K562 (cell line): ENCODE results near the gene NRXN2. TPM values are rescaled to one million over a fixed set of nuclear protein-coding genes. Genes with fewer than 3 reads are reported as not detected.
A peak's percentile ranks its signal among the peaks of the same experiment; 100 is the strongest.

Experiments
- ATAC-seq: fragments of 200-7000 bp; cut with Tn5 transposase; 3 replicates; pipeline ENCODE4 v1.9.1; 2020; ENCODE audit warnings: moderate library complexity
- BruUV-seq: library from RNA; stranded (reverse); fragments of 400-500 nt; replicated peaks from 2 replicates; lab custom pipeline; 2021; lab: Mats Ljungman, UMichigan
- CTCF ChIA-PET: fragments of 300-600 bp; formaldehyde crosslinking; extraction: SDS; loops from one replicate; lab custom pipeline; 2021; ENCODE audit warnings: low intra/inter-chr PET ratio; lab: Yijun Ruan, JAX
- POLR2A ChIA-PET: fragments of 300-600, 350-650 bp; sonication (Branson Sonifier 250); formaldehyde crosslinking; extraction: SDS; loops from one replicate; lab custom pipeline; 2021; ENCODE audit warnings: antibody characterized with exemption, inconsistent platforms; lab: Yijun Ruan, JAX
- DNase-seq, 4 experiments: peaks; one replicate each; pipeline versions ENCODE4 v3.0.0 to v3.0.0-alpha.2; 2011 to 2018; ENCODE audit warnings: low spot score in 3 of 4, mixed read lengths in 3 of 4; ENCODE audit errors: extremely low read depth in 1 of 4
- FAIRE-seq: peaks from 2 replicates; lab custom pipeline; 2011; peaks lifted over from hg19 to GRCh38; lab: Jason Lieb, UNC
- H2AFZ ChIP-seq: 2 replicates; pipeline ENCODE4 v1.6.0; 2011; ENCODE audit warnings: low read depth, low read length, control low read depth, inconsistent platforms
- H3K27ac ChIP-seq: fragments of 200-600 bp; 3 replicates; pipeline ENCODE4 v1.8.0; 2011; ENCODE audit warnings: low read depth, mild to moderate bottlenecking, control low read depth, inconsistent platforms, low read length, moderate library complexity, mixed read lengths; ENCODE audit errors: extremely low read depth
- H3K27me3 ChIP-seq, 2 experiments: fragments of 300-600 bp in 1 of 2; 2 replicates in 1 of 2; 3 replicates in 1 of 2; pipeline versions ENCODE4 v1.6.0 to v1.8.0; 2011; ENCODE audit warnings: inconsistent platforms in 2 of 2, low read length in 2 of 2, mild to moderate bottlenecking in 1 of 2, mixed read lengths in 1 of 2, moderate library complexity in 1 of 2; ENCODE audit not compliant: control insufficient read depth in 2 of 2, insufficient read depth in 2 of 2
- H3K36me3 ChIP-seq: fragments of 300-600 bp; 3 replicates; pipeline ENCODE4 v1.8.0; 2011; ENCODE audit warnings: mild to moderate bottlenecking, low read length, inconsistent platforms; ENCODE audit not compliant: control insufficient read depth, insufficient read depth
- H3K4me1 ChIP-seq, 2 experiments: fragments of 200-600 bp in 1 of 2; replicated peaks in 1 of 2; 2 replicates in 1 of 2; 3 replicates in 1 of 2; pipeline versions ENCODE4 v1.5.1 to v1.8.0; 2011; ENCODE audit warnings: inconsistent platforms in 2 of 2, low read length in 2 of 2, mild to moderate bottlenecking in 1 of 2, mixed read lengths in 1 of 2, moderate library complexity in 1 of 2; ENCODE audit not compliant: control insufficient read depth in 2 of 2, insufficient read depth in 2 of 2
- H3K4me2 ChIP-seq: 2 replicates; pipeline ENCODE4 v1.6.1; 2011; ENCODE audit warnings: low read length, control low read depth, inconsistent platforms, mixed read lengths; ENCODE audit not compliant: insufficient read depth
- H3K4me3 ChIP-seq: fragments of 200-600 bp; sonication (generic), shearing (Covaris generic); 2 replicates; pipeline ENCODE4 v1.5.1; 2016; ENCODE audit warnings: control low read depth, inconsistent platforms
- H3K79me2 ChIP-seq: fragments of 200-600 bp; 3 replicates; pipeline ENCODE4 v1.8.0; 2011; ENCODE audit warnings: low read length, inconsistent platforms; ENCODE audit not compliant: control insufficient read depth, insufficient read depth
- H3K9ac ChIP-seq, 2 experiments: 2 replicates each; pipeline versions ENCODE4 v1.6.0 to v1.6.1; 2011; ENCODE audit warnings: low read depth in 2 of 2, low read length in 2 of 2, control low read depth in 1 of 2, inconsistent platforms in 1 of 2, mild to moderate bottlenecking in 1 of 2, mixed read lengths in 1 of 2; ENCODE audit not compliant: insufficient read depth in 1 of 2
- H3K9me1 ChIP-seq: one replicate; pipeline ENCODE4 v1.6.0; 2011; ENCODE audit warnings: inconsistent platforms, mild to moderate bottlenecking, low read length, moderate library complexity; ENCODE audit not compliant: control insufficient read depth, insufficient read depth
- H3K9me3 ChIP-seq: replicated peaks from 2 replicates; pipeline ENCODE4 v1.5.1; 2011; ENCODE audit warnings: low read depth, low read length, inconsistent platforms; ENCODE audit not compliant: control insufficient read depth, insufficient read depth
- H4K20me1 ChIP-seq: replicated peaks from 2 replicates; pipeline ENCODE4 v1.6.1; 2011; ENCODE audit warnings: low read length, inconsistent platforms, mixed read lengths; ENCODE audit not compliant: control insufficient read depth, insufficient read depth
- SPI1 ChIP-seq: IDR thresholded peaks from 2 replicates; pipeline ENCODE4 v1.6.1; 2011; ENCODE audit warnings: low read depth, low read length, control low read depth, borderline replicate concordance
- TEAD1 ChIP-seq, 2 experiments: fragments of 450-650 bp in 1 of 2; sonication (generic) in 1 of 2; formaldehyde crosslinking; IDR thresholded peaks; 2 replicates each; pipeline versions ENCODE4 v1.4.0 to v1.8.0; 2020 to 2022; ENCODE audit warnings: mild to moderate bottlenecking in 2 of 2, missing genetic modification reagents in 1 of 2
- WGBS: fragments of 100-300 bp; shearing (Covaris generic); methylation state at CpG from one replicate; pipeline ENCODE4 v1.1.6; 2016; ENCODE audit warnings: low coverage, mixed read lengths; ENCODE audit not compliant: insufficient coverage; ENCODE audit errors: missing lambda C conversion rate; 5-methylcytosine and 5-hydroxymethylcytosine counted together
- in situ Hi-C: fragments of 300-500 bp; cut with MboI; formaldehyde crosslinking; loops from 4 replicates; pipeline ENCODE4 v1.15.0; 2018; ENCODE audit warnings: inconsistent platforms, mixed read lengths
- intact Hi-C: fragments of 100-400 bp; cut with micrococcal nuclease; formaldehyde crosslinking; loops from 2 replicates; pipeline ENCODE4 v1.14.2; 2022
- polyA plus RNA-seq, 8 experiments: library from polyadenylated mRNA; depleted of rRNA in 4 of 8; stranded (reverse) in 5 of 8; unstranded in 3 of 8; fragments of >200 nt; fragmentation: Nextera tagmentation in 2 of 8; fragmentation: Illumina TruSeq in 1 of 8; extraction: Ambion mirVana in 2 of 8; extraction: Trizol in 1 of 8; gene quantifications; 2 replicates each; pipeline versions ENCODE4 v1.2.1 to v1.2.3, GENCODE V29; 2011 to 2014; ENCODE audit warnings: inconsistent platforms in 1 of 8, missing spikeins in 1 of 8
- total RNA-seq, 7 experiments: library from RNA; depleted of rRNA in 6 of 7; stranded (reverse); fragments of >200 nt in 6 of 7; fragmentation: Illumina TruSeq in 2 of 7; extraction: Trizol in 2 of 7; gene quantifications; 2 replicates each; pipeline versions ENCODE4 v1.2.1 to v1.2.3, GENCODE V29; 2011 to 2021; ENCODE audit warnings: low replicate concordance in 1 of 7
- TF ChIP-seq, protein P1 (sequence below): sonication (generic); formaldehyde crosslinking; IDR thresholded peaks from 2 replicates; pipeline ENCODE4 v1.8.1; 2023; ENCODE audit warnings: missing genetic modification reagents, mild to moderate bottlenecking, borderline replicate concordance

NRXN2 gene
- total and polyA plus RNA-seq, 9 of the 15 experiments (the other 6 are each of a cell fraction or from before 2014, with no cell fraction given), result 0.07 to 0.47 (median 0.15) TPM; not detected in 4

DNA sequence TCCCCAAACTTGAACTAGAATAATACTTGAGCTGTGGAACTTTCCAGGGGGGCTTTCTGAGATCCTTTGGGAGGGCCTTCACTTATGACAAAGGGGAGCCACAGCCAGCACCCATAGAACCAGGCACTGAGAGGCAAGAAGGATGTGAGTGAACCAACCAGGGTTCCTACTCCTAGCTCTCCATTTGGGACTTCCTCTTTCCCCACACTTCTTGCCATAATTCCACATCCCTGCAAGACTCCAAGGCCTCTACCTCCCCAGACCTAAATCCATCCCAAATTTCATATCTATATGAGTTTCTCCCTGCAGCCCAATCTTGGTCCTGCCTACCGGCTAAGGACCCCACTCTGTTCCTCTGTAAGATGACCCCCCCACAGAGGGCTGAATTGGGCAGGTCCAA lies 31.5 kb downstream of the NRXN2 start:
- FAIRE-seq (no peak), ATAC-seq (no peak), DNase-seq (no peak)
- ChIA-PET CTCF (no interaction called here), POLR2A (interaction anchor here (1.1 kb wide), 1 partner anchor 8 kb away, joined by 3 read pairs; no protein-coding TSS in a partner anchor)
- Histone ChIP-seq H3K9me1 (no peaks in the 10 kb centered on the region), H3K9ac (no peak overlapping the region), H3K4me3 (no peak overlapping the region), H2AFZ (no peak overlapping the region), H3K79me2 (no peaks in the 10 kb centered on the region), H3K27ac (no peak overlapping the region), H3K36me3 (no peaks in the 10 kb centered on the region), H3K27me3 (peaks cover 10 to 62% of the 10 kb centered on the region in 2 experiments; a peak in 4 of 5 replicates), H3K9me3 (no peaks in the 10 kb centered on the region), H3K4me2 (no peak overlapping the region), H3K4me1 (peaks cover 0 to 6% of the 10 kb centered on the region in 2 experiments; a peak in 3 of 5 replicates), H4K20me1 (no peaks in the 10 kb centered on the region)
- BruUV-seq, result no TSS peak
- in situ Hi-C loops (no loop called here), intact Hi-C loops (no loop called here)
- peak; percentile 80 for TF ChIP-seq SPI1
- TF ChIP-seq TEAD1 (CRISPR knock-in tag; IDR thresholded peaks at IDR 0.05), result no peak
- WGBS, result 6% methylated on average over 1 of the region's 1 CpG

DNA sequence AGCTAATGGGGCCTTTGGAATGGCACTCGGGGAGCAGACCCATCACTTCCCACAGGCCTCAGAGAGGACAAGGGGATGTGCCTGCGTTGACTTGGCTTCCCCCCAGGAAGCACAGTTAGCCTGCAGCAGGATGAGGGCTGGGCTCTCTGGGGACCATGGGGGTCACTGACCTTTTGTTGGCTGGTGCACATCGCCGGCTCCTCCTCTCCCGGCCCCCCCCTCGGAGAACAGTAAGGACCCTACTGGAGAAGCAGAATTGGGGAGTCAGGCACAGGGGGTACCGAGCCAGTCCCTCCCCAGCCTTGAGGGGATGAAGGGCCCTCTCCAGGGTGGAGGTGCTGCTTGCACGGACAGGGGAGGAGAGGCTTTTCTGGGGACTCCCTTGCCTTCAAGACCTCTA lies 32.8 kb downstream of the NRXN2 start:
- Histone ChIP-seq H3K4me1 (peaks cover 0 to 6% of the 10 kb centered on the region in 2 experiments; a peak in 2 of 5 replicates), H3K9me1 (no peaks in the 10 kb centered on the region), H3K27me3 (peaks cover 17 to 62% of the 10 kb centered on the region in 2 experiments; a peak in 4 of 5 replicates), H3K4me2 (no peak overlapping the region), H3K27ac (no peak overlapping the region), H3K4me3 (no peak overlapping the region), H4K20me1 (no peaks in the 10 kb centered on the region; the same call in 1 of the 2 replicates), H3K9ac (no peak overlapping the region; a peak in 1 of 4 replicates), H3K9me3 (no peaks in the 10 kb centered on the region), H2AFZ (no peak overlapping the region), H3K36me3 (no peaks in the 10 kb centered on the region), H3K79me2 (no peaks in the 10 kb centered on the region)
- CTCF ChIA-PET, result no interaction called here
- in situ Hi-C loops (no loop called here), intact Hi-C loops (no loop called here)
- WGBS, result 6% methylated on average over 8 of the region's 8 CpGs
- DNase-seq (no peak), FAIRE-seq (no peak), ATAC-seq (no peak)
- BruUV-seq, result no TSS peak
- POLR2A ChIA-PET, result interaction anchor here (0.7 to 1.1 kb wide), 2 partner anchors 9 to 16 kb away, joined by 3 read pairs; no protein-coding TSS in a partner anchor
- TF ChIP-seq, protein P1, sequence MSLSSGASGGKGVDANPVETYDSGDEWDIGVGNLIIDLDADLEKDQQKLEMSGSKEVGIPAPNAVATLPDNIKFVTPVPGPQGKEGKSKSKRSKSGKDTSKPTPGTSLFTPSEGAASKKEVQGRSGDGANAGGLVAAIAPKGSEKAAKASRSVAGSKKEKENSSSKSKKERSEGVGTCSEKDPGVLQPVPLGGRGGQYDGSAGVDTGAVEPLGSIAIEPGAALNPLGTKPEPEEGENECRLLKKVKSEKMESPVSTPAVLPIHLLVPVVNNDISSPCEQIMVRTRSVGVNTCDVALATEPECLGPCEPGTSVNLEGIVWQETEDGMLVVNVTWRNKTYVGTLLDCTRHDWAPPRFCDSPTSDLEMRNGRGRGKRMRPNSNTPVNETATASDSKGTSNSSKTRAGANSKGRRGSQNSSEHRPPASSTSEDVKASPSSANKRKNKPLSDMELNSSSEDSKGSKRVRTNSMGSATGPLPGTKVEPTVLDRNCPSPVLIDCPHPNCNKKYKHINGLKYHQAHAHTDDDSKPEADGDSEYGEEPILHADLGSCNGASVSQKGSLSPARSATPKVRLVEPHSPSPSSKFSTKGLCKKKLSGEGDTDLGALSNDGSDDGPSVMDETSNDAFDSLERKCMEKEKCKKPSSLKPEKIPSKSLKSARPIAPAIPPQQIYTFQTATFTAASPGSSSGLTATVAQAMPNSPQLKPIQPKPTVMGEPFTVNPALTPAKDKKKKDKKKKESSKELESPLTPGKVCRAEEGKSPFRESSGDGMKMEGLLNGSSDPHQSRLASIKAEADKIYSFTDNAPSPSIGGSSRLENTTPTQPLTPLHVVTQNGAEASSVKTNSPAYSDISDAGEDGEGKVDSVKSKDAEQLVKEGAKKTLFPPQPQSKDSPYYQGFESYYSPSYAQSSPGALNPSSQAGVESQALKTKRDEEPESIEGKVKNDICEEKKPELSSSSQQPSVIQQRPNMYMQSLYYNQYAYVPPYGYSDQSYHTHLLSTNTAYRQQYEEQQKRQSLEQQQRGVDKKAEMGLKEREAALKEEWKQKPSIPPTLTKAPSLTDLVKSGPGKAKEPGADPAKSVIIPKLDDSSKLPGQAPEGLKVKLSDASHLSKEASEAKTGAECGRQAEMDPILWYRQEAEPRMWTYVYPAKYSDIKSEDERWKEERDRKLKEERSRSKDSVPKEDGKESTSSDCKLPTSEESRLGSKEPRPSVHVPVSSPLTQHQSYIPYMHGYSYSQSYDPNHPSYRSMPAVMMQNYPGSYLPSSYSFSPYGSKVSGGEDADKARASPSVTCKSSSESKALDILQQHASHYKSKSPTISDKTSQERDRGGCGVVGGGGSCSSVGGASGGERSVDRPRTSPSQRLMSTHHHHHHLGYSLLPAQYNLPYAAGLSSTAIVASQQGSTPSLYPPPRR (CRISPR knock-in tag), result no peak
